ENCODE measurements around the gene LMOD2.

The LMOD2 gene

GRCh38 chr7:123673137-123673732 is 17.6 kb downstream of the LMOD2 start:
- no peak for DNase-seq (ENCODE audit: low read depth)

DNA sequence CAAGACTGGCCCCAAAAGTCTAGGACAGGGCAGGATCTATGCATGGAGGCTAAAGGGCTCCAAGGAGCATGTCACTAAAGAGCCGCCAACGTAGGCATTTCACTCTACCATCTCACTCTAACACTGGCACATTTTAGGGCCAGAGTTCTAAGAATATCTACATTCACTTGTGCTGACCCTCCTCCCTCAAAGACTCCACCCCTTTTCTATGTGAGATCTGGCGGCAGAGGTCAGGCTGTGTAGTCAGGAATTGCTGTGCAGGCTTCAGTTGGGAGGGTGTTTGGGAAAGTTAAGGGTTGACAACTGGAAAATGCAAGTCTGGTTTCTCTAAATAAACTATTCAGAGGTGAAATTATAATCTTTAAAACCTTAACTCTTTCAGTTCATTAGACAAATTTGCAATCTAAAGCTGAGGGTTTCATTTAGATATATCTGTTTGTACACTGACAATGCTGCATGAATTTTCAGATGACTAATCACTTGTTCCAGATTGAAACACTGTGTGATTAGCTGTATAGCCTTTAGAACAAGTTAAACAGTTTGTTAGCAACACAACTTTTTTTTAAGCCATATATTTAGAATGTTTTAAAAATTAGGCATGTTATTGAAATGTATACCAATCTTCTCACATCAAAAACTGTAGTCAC is 18.2 kb downstream of the LMOD2 start:
- no peak for DNase-seq (ENCODE audit: low read depth)

- no peak for DNase-seq (ENCODE audit: low read depth)
These were observed 18.9 kb downstream of the LMOD2 start for GRCh38 chr7:123674399-123675180.

GRCh38 chr7:123675181-123675473 is 19.5 kb downstream of the LMOD2 start:
- DNase-seq (ENCODE audit: low read depth), result no peak

- DNase-seq (ENCODE audit: low read depth), result no peak
These were observed 21.5 kb downstream of the LMOD2 start for GRCh38 chr7:123677061-123677715.

DNA sequence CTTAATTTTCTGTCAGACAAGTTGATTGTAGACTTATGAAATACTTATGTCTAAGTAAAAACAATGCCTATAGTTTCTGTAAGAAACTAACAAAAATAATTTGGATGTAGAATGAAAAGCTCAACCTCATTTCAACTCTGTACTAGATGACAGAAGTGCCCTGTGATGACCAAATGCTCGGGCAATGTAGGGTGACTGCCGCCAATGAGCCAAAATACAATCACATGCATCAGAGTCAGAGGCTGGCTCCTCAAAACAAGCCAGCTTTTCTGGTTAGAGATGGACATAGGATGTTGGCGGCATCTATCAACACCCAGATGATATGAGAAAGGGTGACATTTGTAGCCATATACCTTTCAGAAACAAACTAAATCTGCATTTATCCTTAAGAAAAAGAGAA is 23.9 kb downstream of the LMOD2 start:
- DNase-seq (ENCODE audit: low read depth), result no peak

DNA sequence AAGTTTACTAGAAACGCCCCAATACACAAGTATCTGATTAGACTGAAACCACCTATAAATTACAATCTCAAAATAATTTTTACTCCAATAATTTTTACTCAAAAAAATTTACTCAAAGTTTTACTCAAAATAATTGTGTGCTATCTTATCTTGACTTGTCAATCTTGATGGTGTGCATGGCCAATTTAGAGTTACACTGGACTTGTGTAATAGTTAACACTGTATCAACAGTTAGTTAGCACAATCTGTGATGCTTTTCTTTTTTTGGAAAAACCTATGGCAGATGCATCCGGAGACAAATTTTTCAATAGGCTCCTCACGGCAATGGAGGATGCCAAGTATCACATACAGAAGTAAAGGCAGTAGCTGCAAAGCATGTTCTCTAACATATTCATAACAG is 24.9 kb downstream of the LMOD2 start:
- DNase-seq (ENCODE audit: low read depth), result no peak

- no peak for DNase-seq (ENCODE audit: low read depth)
These were observed 25.9 kb downstream of the LMOD2 start for GRCh38 chr7:123681561-123681960.

DNA sequence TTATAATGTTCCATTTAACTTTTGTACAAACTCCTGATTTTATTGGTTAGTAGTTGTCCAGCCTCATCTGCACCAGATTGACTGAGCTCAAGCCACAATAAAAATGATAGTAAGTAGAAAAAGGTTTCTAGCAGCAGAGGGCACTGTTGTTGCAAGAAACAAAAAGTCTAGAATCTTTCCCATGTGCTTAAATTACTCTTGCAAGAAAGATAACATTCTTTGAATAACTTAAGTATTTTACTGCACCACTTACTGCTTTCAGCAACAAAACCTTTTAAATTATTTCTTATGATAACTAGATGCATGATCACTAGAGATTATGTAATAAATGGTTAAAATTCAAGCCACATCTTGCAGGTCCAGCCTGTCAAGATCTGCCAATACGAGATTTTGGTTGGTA is 27.0 kb downstream of the LMOD2 start:
- DNase-seq (ENCODE audit: low read depth), result no peak

GRCh38 chr7:123687161-123687560 is 31.5 kb downstream of the LMOD2 start:
- DNase-seq (ENCODE audit: low read depth), result no peak

- DNase-seq (ENCODE audit: low read depth), result no peak
These were observed 32.1 kb downstream of the LMOD2 start for GRCh38 chr7:123687727-123688126.

- DNase-seq (ENCODE audit: low read depth), result no peak
These were observed 33.6 kb downstream of the LMOD2 start for GRCh38 chr7:123689250-123689649.

GRCh38 chr7:123690550-123690949 is 34.9 kb downstream of the LMOD2 start:
- no peak for DNase-seq (ENCODE audit: low read depth)

DNA sequence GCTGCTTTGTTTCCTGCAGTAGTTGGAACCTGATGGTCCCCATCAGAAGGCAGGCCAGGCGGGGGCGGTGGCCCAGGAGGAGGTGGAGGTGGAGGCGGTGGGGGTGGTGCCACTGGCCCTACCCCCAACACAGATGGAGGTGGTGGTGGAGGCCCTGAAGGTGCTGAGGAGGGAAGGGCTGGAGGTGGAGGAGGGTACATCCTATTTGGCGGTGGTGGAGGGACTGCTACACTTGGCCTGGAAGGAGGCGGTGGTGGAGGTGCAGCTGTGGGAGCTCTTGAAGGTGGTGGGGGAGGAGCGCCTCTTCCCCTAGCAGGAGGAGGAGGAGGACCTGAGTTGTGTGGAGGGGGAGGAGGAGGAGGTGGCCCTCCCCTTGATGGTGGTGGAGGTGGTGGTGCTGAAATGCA is 36.8 kb downstream of the LMOD2 start:
- no peak for DNase-seq (ENCODE audit: low read depth)

GRCh38 chr7:123695944-123696677 is 40.4 kb downstream of the LMOD2 start:
- DNase-seq (ENCODE audit: low read depth), result no peak

DNA sequence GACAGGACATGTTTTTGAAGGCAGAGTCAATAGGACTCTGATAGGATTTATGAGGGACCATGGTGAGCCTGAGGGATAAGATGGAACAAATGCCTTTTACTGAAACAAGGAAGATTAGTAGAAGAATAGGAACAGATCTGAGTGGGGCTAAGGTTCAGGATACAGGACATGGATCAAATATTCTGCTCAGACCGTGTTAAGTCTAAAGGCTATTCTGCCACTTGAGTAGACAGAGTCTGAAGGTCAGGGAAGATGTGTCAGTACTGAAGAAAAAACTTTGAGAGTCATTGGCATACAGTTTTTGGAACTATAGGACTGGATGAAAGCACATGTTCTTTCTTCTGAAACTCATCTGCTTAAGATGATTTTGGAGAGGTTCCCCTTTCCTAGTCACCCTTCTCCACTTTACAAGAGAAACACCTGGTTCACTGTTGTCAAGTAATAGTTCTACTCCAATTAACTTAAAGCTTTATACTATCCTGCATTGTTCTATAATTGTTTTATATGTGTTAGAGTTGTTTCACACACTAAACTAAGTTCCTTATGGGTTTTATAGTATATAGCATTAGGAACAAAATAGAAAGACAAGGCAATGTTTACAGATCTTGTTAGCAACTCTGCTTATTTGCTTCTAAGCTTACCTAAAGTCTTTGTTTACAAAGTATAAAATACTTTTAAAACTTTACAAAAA is 49.7 kb downstream of the LMOD2 start:
- DNase-seq (ENCODE audit: low read depth), result no peak

DNA sequence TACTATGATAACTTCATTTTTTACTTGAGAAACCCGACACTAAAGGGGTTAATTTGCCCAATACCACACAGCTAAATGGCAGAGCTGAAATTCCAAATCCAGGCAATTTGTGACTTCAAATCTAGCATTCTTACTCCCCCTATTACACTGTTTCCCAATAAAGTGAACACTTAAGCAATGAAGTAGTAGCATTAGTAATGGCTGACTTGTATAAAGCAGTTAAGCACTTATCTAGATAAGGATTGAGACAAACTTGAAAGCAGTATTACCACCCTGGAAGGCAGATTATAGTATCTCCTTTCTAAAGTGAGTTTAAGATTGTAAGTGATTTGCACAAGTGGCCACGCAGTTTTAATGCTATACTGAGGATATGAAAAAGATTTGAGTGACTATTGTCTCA is 53.9 kb downstream of the LMOD2 start:
- no peak for DNase-seq (ENCODE audit: low read depth)

- no peak for DNase-seq (ENCODE audit: low read depth)
These were observed 55.0 kb downstream of the LMOD2 start for GRCh38 chr7:123710683-123711082.

GRCh38 chr7:123711832-123712293 is 56.2 kb downstream of the LMOD2 start:
- DNase-seq (ENCODE audit: low read depth), result no peak

- no peak for DNase-seq (ENCODE audit: low read depth)
These were observed 57.0 kb downstream of the LMOD2 start for GRCh38 chr7:123712619-123713018.
